Measurements from ENCODE around the gene CMYA5. TPM values are rescaled to one million over a fixed set of nuclear protein-coding genes. Genes with fewer than 3 reads are reported as not detected.

CMYA5 gene
- total and polyA plus RNA-seq, 2 donors (not counting 3 experiments of a cell fraction or from before 2014, with no cell fraction given), result 0.04 to 0.20 TPM

- POLR2A ChIA-PET, result no interaction called here
- dilution Hi-C loops (cut with MboI; ENCODE audit: extremely low pct_ligation_motif_present, low sequenced_read_pairs) (no loop called here), intact Hi-C loops (cut with micrococcal nuclease) (no loop called here)
- Histone ChIP-seq H3K4me1 (ENCODE audit: control insufficient read depth, extremely low read depth, insufficient read depth, low read length) (no peaks in the 10 kb centered on the region), H4K20me1 (replicated peaks; ENCODE audit: control insufficient read depth, extremely low read depth, insufficient read depth, low read length) (no peaks in the 10 kb centered on the region), H3K9me3 (replicated peaks; ENCODE audit: control insufficient read depth, insufficient read depth, low read length) (no peaks in the 10 kb centered on the region), H3K27me3 (ENCODE audit: control insufficient read depth in 2 of 2, insufficient read depth in 2 of 2, low read length in 2 of 2) (no peaks in the 10 kb centered on the region), H3K4me3 (replicated peaks in 1 of 3; ENCODE audit: insufficient read depth in 1 of 3, low read depth in 1 of 3, low read length in 3 of 3) (no peak overlapping the region), H2AFZ (ENCODE audit: low read depth, low read length) (no peak overlapping the region), H3K79me2 (ENCODE audit: control insufficient read depth, insufficient read depth, low read length) (no peaks in the 10 kb centered on the region), H3K9ac (replicated peaks; ENCODE audit: extremely low read depth, insufficient read depth, low read length) (no peak overlapping the region), H3K4me2 (ENCODE audit: insufficient read depth, low read length) (no peak overlapping the region), H3K9me1 (replicated peaks; ENCODE audit: control insufficient read depth, extremely low read depth, insufficient read depth, low read length) (no peaks in the 10 kb centered on the region), H3K27ac (ENCODE audit: insufficient read depth, low read depth, low read length) (no peak overlapping the region), H3K36me3 (ENCODE audit: control insufficient read depth in 2 of 2, extremely low read depth in 1 of 2, insufficient read depth in 2 of 2, low read length in 2 of 2) (no peaks in the 10 kb centered on the region)
- no peak for FAIRE-seq
- no peak for DNase-seq (ENCODE audit: low read depth, low spot score)
- BruUV-seq (replicated peaks), result no TSS peak
- CTCF ChIA-PET, result interaction anchor here (1.1 to 1.5 kb wide), 2 partner anchors 10 to 20 kb away, joined by 3 read pairs; no protein-coding TSS in a partner anchor
- TF ChIP-seq MAX (IDR thresholded peaks at IDR 0.05; ENCODE audit: insufficient read depth, insufficient read length), result no peak
- no peak for TF ChIP-seq CTCF (IDR thresholded peaks at IDR 0.05; ENCODE audit: extremely low read depth in 1 of 2, insufficient read depth in 1 of 2, low read depth in 1 of 2, low read length in 2 of 2)
- no peak for TF ChIP-seq EZH2 (IDR thresholded peaks at IDR 0.05; ENCODE audit: borderline replicate concordance, low read depth, low read length, severe bottlenecking)
- TF ChIP-seq POLR2A (IDR thresholded peaks at IDR 0.05; ENCODE audit: low read depth, low read length), result no peak
- no peak for TF ChIP-seq MYC (IDR thresholded peaks at IDR 0.05; ENCODE audit: low read depth, low read length)
- no peak for TF ChIP-seq GATA2 (IDR thresholded peaks at IDR 0.05; ENCODE audit: insufficient read depth, insufficient read length, low read depth, low read length)
- no peak for TF ChIP-seq POLR2AphosphoS5 (IDR thresholded peaks at IDR 0.05; ENCODE audit: insufficient read depth, low read depth, low read length)
- TF ChIP-seq FOS (IDR thresholded peaks at IDR 0.05; ENCODE audit: borderline replicate concordance, insufficient read depth, low read length), result no peak
- TF ChIP-seq JUN (IDR thresholded peaks at IDR 0.05; ENCODE audit: borderline replicate concordance, insufficient read depth, insufficient read length, low read depth), result no peak
Observed at GRCh38 chr5:79837761-79838551, 148.3 kb downstream of the CMYA5 start.

Measured in endothelial cell of umbilical vein (primary cell).